ENCODE measurements around the gene SORL1.
A peak's percentile ranks its signal among the peaks of the same experiment; 100 is the strongest.

SORL1 gene

DNA sequence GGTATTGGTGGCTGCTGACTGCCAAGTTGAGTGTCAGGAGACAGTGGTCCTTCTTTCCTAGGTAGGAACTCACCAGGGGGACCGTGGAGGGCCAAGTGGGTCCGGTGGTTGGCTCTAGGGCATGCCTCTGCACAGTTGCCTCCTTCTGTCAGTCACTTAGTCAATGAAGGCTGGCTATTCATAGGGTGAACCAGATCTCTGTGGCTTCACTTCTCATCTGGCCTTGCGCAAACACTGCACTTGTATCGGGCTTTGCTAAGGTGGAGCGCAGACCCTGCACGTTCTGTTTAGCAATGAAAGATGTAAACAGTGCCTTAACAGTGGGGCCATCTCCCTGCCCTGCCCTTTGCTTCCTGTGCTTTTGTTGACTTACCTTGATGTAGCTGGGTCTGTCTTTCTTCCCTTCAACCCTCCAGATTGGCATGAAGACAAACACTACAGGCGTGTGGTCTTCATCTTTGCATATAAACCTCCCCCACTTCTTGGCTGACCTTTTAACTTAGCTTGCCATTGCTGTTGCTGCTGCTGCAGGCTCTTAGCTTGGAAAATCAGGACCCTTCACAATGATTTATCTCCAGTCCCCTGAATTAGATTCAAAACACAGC lies 7.4 kb downstream of the SORL1 start:
- no peak for DNase-seq (ENCODE audit: low read depth)
- no peak overlapping the region for H3K4me3 ChIP-seq (ENCODE audit: low read depth, low read length)
- TF ChIP-seq, protein P1, sequence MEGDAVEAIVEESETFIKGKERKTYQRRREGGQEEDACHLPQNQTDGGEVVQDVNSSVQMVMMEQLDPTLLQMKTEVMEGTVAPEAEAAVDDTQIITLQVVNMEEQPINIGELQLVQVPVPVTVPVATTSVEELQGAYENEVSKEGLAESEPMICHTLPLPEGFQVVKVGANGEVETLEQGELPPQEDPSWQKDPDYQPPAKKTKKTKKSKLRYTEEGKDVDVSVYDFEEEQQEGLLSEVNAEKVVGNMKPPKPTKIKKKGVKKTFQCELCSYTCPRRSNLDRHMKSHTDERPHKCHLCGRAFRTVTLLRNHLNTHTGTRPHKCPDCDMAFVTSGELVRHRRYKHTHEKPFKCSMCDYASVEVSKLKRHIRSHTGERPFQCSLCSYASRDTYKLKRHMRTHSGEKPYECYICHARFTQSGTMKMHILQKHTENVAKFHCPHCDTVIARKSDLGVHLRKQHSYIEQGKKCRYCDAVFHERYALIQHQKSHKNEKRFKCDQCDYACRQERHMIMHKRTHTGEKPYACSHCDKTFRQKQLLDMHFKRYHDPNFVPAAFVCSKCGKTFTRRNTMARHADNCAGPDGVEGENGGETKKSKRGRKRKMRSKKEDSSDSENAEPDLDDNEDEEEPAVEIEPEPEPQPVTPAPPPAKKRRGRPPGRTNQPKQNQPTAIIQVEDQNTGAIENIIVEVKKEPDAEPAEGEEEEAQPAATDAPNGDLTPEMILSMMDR (conservative IDR thresholded peaks at IDR 0.05; ENCODE audit: low read depth, low read length) = no peak

DNA sequence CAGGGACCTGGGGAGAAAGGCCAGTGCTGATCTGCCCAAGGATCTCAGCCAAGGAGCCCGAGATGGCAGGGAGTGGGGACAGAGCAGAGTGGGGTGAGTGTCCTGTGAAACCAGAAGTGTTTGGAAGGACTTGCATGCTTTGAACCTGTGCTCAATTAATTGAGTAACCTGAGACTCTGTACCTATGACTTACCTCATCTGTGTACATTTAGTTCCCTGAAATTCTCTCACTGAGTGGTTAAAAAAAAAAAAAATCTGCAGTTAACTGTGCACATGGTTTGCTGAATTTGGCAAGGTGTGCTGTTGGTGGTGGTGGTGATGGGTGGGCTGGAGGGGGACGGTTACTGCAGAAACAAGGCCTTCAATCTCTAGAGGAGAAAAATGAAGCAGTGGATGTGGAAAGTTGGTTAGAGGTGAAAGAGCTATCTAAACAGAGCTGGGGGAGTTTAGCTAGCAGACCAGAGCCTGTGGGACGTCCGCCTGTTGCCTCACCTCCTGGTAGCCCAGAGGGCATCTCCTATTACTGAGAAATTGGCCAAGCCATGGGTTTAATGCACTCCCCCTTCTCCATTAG lies 8.9 kb downstream of the SORL1 start:
- H3K4me3 ChIP-seq (ENCODE audit: low read depth, low read length) = no peak overlapping the region
- DNase-seq (ENCODE audit: low read depth) = no peak
- TF ChIP-seq, protein P1 (conservative IDR thresholded peaks at IDR 0.05; ENCODE audit: low read depth, low read length) = no peak

DNA sequence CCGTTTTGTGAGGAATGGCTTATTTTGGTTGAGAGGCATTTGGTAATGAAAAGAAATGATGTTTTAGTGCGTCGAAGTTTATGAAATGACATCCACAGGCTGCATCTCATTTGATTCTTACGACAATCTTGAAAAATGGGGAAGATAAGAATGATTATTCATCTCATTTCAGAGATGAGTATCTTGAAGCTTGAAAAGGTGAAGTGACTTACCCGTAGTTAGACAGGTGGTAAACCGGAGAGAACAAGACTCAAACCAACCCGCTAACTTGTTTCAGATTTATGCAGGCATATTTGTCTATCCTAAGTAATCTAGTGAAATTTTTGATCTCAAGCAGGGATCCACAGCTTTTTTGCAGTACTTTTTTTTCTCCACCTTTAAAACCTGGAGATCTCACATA lies 9.7 kb downstream of the SORL1 start:
- H3K4me3 ChIP-seq (ENCODE audit: low read depth, low read length) = no peak overlapping the region
- no peak for DNase-seq (ENCODE audit: low read depth)
- TF ChIP-seq, protein P1 (conservative IDR thresholded peaks at IDR 0.05; ENCODE audit: low read depth, low read length) = no peak

DNA sequence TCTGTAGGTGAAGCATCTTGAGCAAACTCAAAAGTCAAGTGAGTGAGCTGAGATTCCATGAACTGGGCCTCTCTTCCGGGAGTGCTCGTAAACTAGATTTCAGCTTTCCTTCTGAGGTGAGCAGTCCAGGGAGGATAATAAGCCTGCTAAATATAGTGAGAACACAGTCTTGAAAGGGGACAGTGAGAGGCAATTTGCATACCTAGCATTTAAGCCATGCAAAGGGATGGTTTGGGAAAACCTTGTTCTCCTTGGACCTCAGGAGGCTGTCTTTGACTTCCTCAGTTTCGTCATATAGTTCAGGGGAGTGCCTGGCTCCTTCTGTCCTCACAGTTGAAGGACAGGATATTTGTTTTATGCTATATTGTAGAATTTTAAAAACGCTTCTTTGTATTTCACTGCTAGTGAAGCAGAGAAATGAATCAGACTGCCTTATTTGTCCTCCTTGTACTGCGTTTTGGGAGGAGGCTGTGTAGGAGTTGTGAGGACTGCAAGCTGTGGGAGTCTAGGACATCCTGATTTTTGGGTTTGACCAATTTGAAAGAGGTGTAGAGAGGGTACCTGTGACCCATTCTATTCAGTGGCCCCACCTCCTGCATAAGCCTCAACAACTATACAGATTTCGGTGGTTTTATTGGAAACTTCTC lies 11.7 kb downstream of the SORL1 start:
- H3K4me3 ChIP-seq (ENCODE audit: low read depth, low read length) = no peak overlapping the region
- TF ChIP-seq, protein P1 (conservative IDR thresholded peaks at IDR 0.05; ENCODE audit: low read depth, low read length) = no peak
- no peak for DNase-seq (ENCODE audit: low read depth)

DNA sequence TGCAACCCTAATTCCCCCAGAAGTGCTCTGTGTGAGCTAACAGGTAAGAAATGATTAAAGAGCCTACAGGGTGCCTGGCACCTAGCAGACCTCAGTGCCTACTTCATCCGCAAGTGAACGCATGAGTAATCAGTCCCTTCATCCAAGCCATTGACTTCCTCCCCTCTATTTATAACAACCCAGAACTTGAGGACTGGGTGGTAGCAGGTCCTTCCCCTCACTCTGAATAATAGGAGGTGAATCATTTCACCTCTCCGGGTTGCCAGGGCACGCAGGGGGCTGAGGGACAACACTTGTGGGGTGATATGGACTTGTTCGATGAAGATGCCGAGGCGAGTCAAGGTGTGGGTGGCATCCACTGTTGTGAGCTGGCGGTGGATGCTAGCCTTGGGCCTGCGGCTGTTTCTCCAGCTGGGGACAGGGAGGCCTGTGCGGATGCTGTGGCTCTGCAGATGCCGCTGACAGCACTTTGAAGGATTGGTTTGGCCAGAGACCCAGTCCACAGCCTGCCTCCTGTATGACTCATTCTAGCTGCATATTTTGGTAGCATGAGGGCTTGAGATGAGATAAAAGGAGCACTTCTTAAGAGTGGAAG lies 12.3 kb downstream of the SORL1 start:
- DNase-seq (ENCODE audit: low read depth) = peak; percentile 93
- no peak overlapping the region for H3K4me3 ChIP-seq (ENCODE audit: low read depth, low read length)
- TF ChIP-seq, protein P1 (conservative IDR thresholded peaks at IDR 0.05; ENCODE audit: low read depth, low read length) = no peak

DNA sequence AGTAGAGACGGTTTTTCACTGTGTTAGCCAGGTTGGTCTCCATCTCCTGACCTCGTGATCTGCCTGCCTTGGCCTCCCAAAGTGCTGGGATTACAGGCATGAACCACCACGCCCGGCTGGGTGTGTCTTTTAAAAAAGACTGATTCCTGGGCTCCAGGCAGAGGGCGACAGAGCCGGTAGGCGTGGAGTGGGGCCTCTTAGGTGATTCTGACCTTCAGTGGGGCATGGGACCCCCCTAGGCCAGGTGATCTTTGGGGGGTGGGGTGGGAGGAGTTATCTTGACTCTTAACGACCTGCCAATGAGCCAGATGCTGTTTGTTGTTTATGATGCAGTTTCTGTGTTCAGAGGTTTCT lies 13.6 kb downstream of the SORL1 start:
- no peak for DNase-seq (ENCODE audit: low read depth)
- no peak overlapping the region for H3K4me3 ChIP-seq (ENCODE audit: low read depth, low read length)
- TF ChIP-seq, protein P1 (conservative IDR thresholded peaks at IDR 0.05; ENCODE audit: low read depth, low read length) = no peak
